ENCODE results near the gene POLR2A.

Gene POLR2A

GRCh38 chr17:7484067-7484918, at the start of gene POLR2A:
Gene POLR2A, plus strand, starts transcription at chr17:7484366.
- peak; percentile 87 for DNase-seq (ENCODE audit: low read depth)

- DNase-seq (ENCODE audit: low read depth) = no peak
Measured at GRCh38 chr17:7435676-7436555, 48.2 kb upstream of the POLR2A start.

- DNase-seq (ENCODE audit: low read depth) = no peak
Measured at GRCh38 chr17:7436556-7437368, 47.4 kb upstream of the POLR2A start.

DNA sequence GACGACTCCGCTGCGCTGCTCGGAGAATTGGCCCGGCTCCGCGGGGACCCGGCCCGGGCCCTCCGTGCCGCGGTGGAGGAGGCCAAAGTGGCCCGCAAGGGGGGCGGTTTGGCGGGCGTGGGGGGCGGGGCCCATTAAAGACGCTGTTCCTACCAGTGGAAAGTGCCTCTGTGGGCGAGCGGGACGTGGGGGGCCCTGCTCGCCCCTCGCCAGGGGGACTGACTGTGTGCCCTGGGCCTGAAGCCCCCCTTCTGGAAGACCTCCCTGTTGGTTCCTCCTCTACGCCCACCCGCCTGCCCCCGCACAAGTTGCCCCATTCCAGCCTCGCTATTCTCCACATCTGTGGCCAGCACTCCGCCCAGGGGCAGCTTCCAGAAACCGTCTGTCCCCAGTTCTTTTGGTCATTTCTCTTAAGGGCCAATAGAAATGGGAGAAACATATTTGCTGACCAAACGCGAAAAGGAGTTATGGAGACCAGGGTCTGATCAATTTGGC, 46.8 kb upstream of the POLR2A start:
- DNase-seq (ENCODE audit: low read depth) = no peak

DNA sequence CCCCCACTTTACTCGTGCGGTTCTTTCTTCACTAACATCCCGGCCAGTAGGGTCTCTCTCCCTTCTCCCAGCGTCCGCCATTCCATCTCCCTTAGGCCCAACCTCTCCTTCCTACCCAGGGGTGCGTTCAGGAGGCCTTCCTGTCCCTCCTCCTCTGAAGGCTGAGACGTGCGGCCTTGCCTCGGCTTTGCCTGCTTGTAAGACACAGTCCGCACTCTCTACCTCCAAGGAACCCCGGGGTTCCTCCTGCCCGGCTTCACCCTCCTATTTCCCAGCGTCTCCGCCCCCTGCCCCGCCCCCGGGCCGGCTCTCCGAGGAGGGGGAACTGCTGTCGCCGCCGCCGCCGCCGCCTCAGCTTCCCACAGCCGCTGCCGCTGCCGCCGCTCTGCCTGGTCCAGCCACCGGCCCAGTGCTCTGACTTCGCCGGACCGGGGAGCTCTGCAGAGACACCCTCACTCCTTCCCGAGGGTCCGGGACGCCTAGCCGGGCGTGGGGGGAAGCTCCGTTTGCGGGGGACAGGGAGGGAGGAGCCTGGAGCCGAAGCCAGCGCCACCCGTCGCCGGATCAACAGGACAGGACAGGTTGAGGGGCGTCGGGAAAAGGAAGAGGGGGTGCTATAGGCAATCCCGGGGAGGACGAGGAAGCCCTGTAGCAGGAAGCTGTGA, 46.1 kb upstream of the POLR2A start:
- no peak for DNase-seq (ENCODE audit: low read depth)

GRCh38 chr17:7438656-7439460, 45.3 kb upstream of the POLR2A start:
- DNase-seq (ENCODE audit: low read depth) = no peak

DNA sequence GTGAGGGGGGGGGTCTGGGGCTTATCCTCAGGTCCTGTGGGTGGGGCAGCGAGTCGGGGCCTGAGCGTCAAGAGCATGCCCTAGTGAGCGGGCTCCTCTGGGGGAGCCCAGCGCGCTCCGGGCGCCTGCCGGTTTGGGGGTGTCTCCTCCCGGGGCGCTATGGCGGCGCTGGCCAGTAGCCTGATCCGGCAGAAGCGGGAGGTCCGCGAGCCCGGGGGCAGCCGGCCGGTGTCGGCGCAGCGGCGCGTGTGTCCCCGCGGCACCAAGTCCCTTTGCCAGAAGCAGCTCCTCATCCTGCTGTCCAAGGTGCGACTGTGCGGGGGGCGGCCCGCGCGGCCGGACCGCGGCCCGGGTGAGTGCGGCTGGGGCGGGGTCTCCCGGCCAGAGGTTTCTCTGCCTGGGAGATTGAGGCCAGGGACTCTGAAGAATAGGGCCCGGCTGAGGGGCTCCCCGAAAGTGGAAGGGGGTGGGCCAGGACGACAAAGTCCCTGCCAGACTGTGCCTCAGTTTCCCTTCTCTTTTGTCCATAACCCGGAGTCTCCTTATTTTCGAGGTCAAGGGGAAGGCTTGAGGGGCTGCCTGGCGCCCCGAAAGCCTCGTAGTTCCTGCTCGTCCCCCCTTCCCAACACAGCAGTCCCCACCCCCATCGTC, 44.6 kb upstream of the POLR2A start, which contains the start of gene FGF11:
FGF11 (plus strand) TSS at position 51 of the 651 bp plus-strand sequence; CDS start at position 160, 109 bp downstream.
- DNase-seq (ENCODE audit: low read depth) = no peak

GRCh38 chr17:7440113-7440833, 43.9 kb upstream of the POLR2A start:
- DNase-seq (ENCODE audit: low read depth) = no peak

- no peak for DNase-seq (ENCODE audit: low read depth)
Measured at GRCh38 chr17:7440834-7441195, 43.4 kb upstream of the POLR2A start.

DNA sequence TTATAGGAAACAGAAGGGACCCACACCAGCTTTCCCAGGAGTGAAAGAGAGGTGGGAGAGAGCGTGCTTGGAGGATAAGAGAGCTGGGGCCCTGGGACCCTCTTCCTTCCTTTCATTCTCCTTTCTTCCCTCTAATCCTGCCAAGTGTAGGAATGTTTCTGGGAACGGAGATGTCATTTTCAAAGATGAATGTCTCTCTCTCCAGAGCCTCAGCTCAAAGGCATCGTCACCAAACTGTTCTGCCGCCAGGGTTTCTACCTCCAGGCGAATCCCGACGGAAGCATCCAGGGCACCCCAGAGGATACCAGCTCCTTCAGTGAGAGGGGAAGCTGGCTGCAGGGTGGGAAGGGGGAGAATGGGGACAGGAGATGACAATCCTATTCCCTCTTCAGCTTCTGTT, 42.9 kb upstream of the POLR2A start:
- no peak for DNase-seq (ENCODE audit: low read depth)

- DNase-seq (ENCODE audit: low read depth) = no peak
Measured at GRCh38 chr17:7442142-7442541, 42.0 kb upstream of the POLR2A start.

DNA sequence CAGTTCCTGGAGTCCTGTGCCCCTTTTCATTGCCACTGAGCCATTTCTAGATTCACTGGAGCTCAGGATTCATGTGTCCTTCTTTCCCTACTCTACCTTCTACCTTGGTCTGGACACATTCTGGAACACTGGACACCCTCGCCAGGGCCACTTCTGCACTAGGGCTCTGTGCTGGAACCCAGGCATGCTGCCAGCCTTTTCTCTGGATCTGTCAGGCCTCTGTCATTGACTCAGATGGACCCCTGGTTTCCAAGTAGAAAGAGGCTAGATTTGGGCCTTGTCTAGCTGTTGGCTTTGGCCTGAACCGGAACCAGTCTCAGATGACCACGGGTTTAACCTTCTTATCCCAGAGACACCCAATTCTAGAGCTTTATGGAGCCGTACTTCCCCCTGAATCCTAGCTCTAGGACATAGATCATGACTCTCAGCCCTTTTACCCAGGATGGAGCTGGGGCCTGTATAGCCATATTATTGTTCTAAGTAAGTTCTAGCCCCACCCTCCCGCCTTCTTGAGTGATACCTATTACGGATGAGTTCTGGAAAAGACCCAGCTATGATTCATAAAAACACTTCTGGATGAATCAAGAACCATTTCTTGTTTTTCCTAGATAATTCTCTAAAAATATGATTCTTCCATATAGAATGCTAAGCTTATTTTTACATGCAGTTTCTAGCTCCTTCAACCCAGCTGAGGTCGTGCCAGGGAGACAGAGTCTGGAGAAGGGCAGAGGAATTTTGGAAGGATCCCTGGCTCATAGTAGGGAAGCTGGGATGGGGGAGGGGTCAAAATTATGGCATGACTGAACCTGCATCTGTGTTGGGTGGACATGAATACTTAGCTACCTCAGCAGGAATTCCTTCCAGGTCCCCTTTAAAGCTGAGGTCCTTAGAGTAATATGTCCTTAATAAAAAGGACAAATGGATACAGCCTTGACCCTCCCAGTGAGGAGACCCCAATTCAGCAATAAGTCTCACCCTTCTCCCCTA, 40.4 kb upstream of the POLR2A start:
- DNase-seq (ENCODE audit: low read depth) = no peak

DNA sequence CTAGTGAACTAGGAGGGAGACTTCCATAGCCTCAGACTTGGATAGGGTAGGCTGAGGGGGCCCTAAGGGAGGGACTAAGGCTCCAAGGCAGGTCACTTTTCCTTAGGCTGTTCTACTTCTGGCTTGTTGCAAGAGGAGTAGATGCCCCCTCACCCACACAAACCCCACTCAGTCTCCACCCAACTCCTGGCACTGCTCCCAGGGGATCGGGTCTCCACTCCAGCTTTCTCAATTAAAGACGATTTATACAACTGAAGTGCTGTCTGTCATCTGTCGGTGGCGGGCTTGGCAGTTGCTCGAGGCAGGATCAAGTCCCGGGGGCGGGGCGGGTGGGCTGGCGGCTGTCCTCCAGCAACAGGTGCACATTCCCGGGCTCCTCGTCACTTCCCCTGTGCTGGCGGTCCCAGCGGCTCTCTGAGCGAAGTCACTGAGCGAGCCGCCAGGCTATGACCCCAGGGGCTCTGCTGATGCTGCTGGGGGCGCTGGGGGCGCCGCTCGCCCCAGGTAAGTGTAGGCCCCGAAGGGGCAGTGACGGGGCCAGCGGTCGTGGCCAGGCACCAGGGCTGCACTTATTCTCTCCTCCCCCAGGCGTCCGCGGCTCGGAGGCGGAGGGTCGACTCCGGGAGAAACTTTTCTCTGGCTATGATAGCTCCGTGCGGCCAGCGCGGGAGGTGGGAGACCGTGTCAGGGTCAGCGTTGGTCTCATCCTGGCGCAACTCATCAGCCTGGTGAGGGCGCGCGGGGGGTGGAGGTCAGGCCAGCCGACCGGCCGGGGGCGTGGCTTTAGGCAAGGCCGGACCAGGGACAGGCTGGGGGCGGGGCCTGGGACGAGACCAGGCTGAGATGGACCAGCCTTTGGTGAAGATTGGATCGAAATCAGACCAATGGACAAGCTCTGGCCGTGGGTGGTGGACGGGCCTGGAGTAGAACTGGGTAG, 39.2 kb upstream of the POLR2A start, which contains the start of gene CHRNB1:
CHRNB1 (plus strand) TSS at position 380 of the 937 bp plus-strand sequence; CDS start at position 447, 67 bp downstream.
- DNase-seq (ENCODE audit: low read depth) = no peak

- DNase-seq (ENCODE audit: low read depth) = no peak
Measured at GRCh38 chr17:7445619-7445968, 38.6 kb upstream of the POLR2A start.

DNA sequence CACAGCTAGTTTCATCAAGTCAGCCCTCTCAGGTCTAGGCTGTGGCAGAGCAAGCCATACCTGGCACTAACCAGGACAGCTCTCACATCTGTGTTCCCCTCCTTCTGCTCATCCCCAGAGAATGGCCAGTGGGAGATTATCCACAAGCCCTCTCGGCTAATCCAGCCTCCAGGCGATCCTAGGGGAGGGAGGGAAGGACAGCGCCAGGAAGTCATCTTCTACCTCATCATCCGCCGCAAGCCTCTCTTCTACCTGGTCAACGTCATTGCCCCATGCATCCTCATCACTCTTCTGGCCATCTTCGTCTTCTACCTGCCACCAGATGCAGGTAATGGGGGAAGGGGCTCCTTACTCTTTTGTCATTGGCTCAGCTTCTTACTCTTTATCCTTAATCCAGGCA, 35.7 kb upstream of the POLR2A start:
- DNase-seq (ENCODE audit: low read depth) = no peak

DNA sequence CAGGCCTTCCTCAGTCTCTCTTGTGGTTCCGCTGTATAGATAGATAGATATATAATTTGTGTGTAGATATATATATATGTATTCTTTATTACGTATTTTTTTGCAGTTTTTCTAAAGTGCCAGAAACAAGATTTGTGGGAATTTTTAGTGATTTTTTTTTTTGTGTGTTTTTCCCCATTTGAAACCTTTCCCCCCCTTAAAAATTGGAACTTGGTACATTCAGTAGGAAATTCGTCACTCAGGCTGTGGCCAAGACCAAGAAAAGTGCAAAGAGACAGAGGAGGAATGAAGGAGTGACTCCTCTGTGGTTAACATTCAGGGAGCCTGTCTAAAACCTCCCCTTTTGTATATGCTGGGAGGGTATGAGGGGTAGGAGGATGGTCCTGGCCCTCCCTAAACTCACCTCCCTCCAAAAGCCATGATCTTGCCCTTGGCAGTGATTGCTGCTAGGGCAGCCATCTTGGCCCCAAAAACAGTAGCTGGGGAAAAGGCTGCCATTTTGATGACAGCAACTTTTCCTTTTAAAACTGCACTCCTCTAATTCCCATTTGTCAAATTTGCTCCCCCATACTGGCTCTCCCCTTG, 24.1 kb upstream of the POLR2A start:
- DNase-seq (ENCODE audit: low read depth) = no peak
